HepG2 (cell line): Measurements from ENCODE around the gene SLC5A3. TPM values are rescaled to one million over a fixed set of nuclear protein-coding genes. Genes with fewer than 3 reads are reported as not detected.
A peak's percentile ranks its signal among the peaks of the same experiment; 100 is the strongest.

Experiments used
- ATAC-seq: fragments of 200-7000 bp; cut with Tn5 transposase; 3 replicates; pipeline ENCODE4 v1.9.1; 2020; ENCODE audit warnings: mild to moderate bottlenecking, moderate library complexity
- BruUV-seq: library from RNA; stranded (reverse); fragments of 400-500 nt; replicated peaks from 2 replicates; lab custom pipeline; 2021; lab: Mats Ljungman, UMichigan
- CTCF ChIA-PET: fragments of 300-600 bp; formaldehyde crosslinking; extraction: SDS; loops from one replicate; lab custom pipeline; 2021; ENCODE audit warnings: low total read pairs, inconsistent platforms, low intra/inter-chr PET ratio; lab: Yijun Ruan, JAX
- POLR2A ChIA-PET: fragments of 350-600 bp; sonication (Branson Sonifier 250); formaldehyde crosslinking; loops from one replicate; lab custom pipeline; 2020; ENCODE audit warnings: antibody characterized with exemption, inconsistent platforms; lab: Yijun Ruan, JAX
- DNase-seq: peaks from one replicate; pipeline ENCODE4 v3.0.0-alpha.2; 2015; ENCODE audit warnings: low spot score
- FAIRE-seq: peaks from 3 replicates; lab custom pipeline; 2011; peaks lifted over from hg19 to GRCh38; lab: Jason Lieb, UNC
- H2AFZ ChIP-seq: one replicate; pipeline ENCODE4 v1.6.1; 2011; ENCODE audit warnings: low read length, inconsistent platforms
- H3K27ac ChIP-seq: fragments of 300-600 bp; 3 replicates; pipeline ENCODE4 v1.8.0; 2011; ENCODE audit warnings: mixed run types, mild to moderate bottlenecking, mixed read lengths, low read length, inconsistent platforms; ENCODE audit not compliant: insufficient read depth; ENCODE audit errors: extremely low read length
- H3K27me3 ChIP-seq, 2 experiments: fragments of 200-600 bp in 1 of 2; 2 replicates in 1 of 2; 3 replicates in 1 of 2; pipeline versions ENCODE4 v1.6.0 to v1.8.0; 2011; ENCODE audit warnings: low read length in 2 of 2, mild to moderate bottlenecking in 2 of 2, moderate library complexity in 2 of 2, inconsistent platforms in 1 of 2; ENCODE audit not compliant: insufficient read depth in 2 of 2, control insufficient read depth in 1 of 2
- H3K36me3 ChIP-seq, 2 experiments: fragments of 200-600 bp in 1 of 2; replicated peaks in 1 of 2; 2 replicates in 1 of 2; 3 replicates in 1 of 2; pipeline versions ENCODE4 v1.5.1 to v1.8.0; 2011; ENCODE audit warnings: low read length in 2 of 2, inconsistent platforms in 1 of 2; ENCODE audit not compliant: insufficient read depth in 2 of 2, control insufficient read depth in 1 of 2
- H3K4me1 ChIP-seq: 2 replicates; pipeline ENCODE4 v1.5.1; 2012; ENCODE audit warnings: low read length, inconsistent platforms; ENCODE audit not compliant: insufficient read depth
- H3K4me2 ChIP-seq: 2 replicates; pipeline ENCODE4 v1.6.0; 2011; ENCODE audit warnings: low read depth, low read length, inconsistent platforms
- H3K4me3 ChIP-seq, 3 experiments: fragments of 200-600 bp in 1 of 3; sonication (generic), shearing (Covaris generic) in 1 of 3; replicated peaks in 1 of 3; 2 replicates each; pipeline ENCODE4 v1.5.1; 2011 to 2016; ENCODE audit warnings: low read length in 3 of 3, inconsistent platforms in 2 of 3, low read depth in 2 of 3, mild to moderate bottlenecking in 2 of 3, control low read depth in 1 of 3, mixed read lengths in 1 of 3; ENCODE audit not compliant: insufficient read depth in 1 of 3
- H3K79me2 ChIP-seq: one replicate; pipeline ENCODE4 v1.6.1; 2011; ENCODE audit warnings: low read length, inconsistent platforms; ENCODE audit not compliant: insufficient read depth
- H3K9ac ChIP-seq: 2 replicates; pipeline ENCODE4 v1.6.0; 2011; ENCODE audit warnings: mild to moderate bottlenecking, low read depth, low read length, inconsistent platforms; ENCODE audit not compliant: insufficient read depth
- H3K9me3 ChIP-seq: 2 replicates; pipeline ENCODE4 v1.5.1; 2012; ENCODE audit warnings: mild to moderate bottlenecking, low read length
- H4K20me1 ChIP-seq: 2 replicates; pipeline ENCODE4 v1.6.0; 2011; ENCODE audit warnings: inconsistent platforms, mild to moderate bottlenecking, low read length, moderate library complexity; ENCODE audit not compliant: insufficient read depth
- AGO2 ChIP-seq: fragments of 200-400 bp; formaldehyde crosslinking; optimal IDR thresholded peaks from 2 replicates; pipeline ENCODE3; 2017; ENCODE audit warnings: mild to moderate bottlenecking, low read depth, low read length, moderate library complexity
- EZH2 ChIP-seq: conservative IDR thresholded peaks from 2 replicates; pipeline ENCODE4 v1.6.1; 2012; ENCODE audit warnings: mild to moderate bottlenecking, low read depth, low read length, moderate library complexity
- RBFOX2 ChIP-seq: fragments of 200-400 bp; formaldehyde crosslinking; IDR thresholded peaks from 2 replicates; pipeline ENCODE4 v1.6.1; 2017; ENCODE audit warnings: low read depth, mild to moderate bottlenecking, low read length
- RXRA ChIP-seq: sonication (generic); formaldehyde crosslinking; IDR thresholded peaks from 2 replicates; pipeline ENCODE4 v1.5.1; 2020; ENCODE audit warnings: missing genetic modification reagents
- ZNF652 ChIP-seq: IDR thresholded peaks from 2 replicates; pipeline ENCODE4 v1.6.1; 2016; ENCODE audit warnings: low read depth, borderline replicate concordance
- WGBS: methylation state at CpG from one replicate; pipeline ENCODE4 v1.1.6; 2017; ENCODE audit warnings: low lambda C conversion rate; 5-methylcytosine and 5-hydroxymethylcytosine counted together
- in situ Hi-C: cut with HindIII; loops from 2 replicates; pipeline ENCODE4 v1.10.0; 2017; ENCODE audit warnings: low pct_unique_long_range_greater_than_20kb; ENCODE audit not compliant: extremely low pct_ligation_motif_present
- intact Hi-C: fragments of 100-400 bp; cut with micrococcal nuclease; formaldehyde crosslinking; loops from one replicate; pipeline ENCODE4 v1.10.0; 2022; ENCODE audit not compliant: unreplicated experiment
- polyA plus RNA-seq, 8 experiments: library from polyadenylated mRNA; depleted of rRNA in 3 of 8; stranded (reverse) in 7 of 8; unstranded in 1 of 8; fragments of >200 nt; fragmentation: Illumina TruSeq in 4 of 8; extraction: Trizol in 4 of 8; gene quantifications; 2 replicates each; pipeline versions ENCODE4 v1.2.1 to v1.2.3, GENCODE V29; 2011 to 2016; ENCODE audit warnings: low read depth in 4 of 8, missing spikeins in 1 of 8, mixed read lengths in 1 of 8; ENCODE audit not compliant: insufficient read depth in 1 of 8
- total RNA-seq, 5 experiments: library from RNA; depleted of rRNA; stranded (reverse); fragments of >200 nt; fragmentation: Illumina TruSeq; extraction: Trizol; gene quantifications; 2 replicates each; pipeline ENCODE4 v1.2.3, GENCODE V29; 2016; ENCODE audit warnings: low read depth in 1 of 5
- TF ChIP-seq, protein P1 (sequence below): sonication (generic); formaldehyde crosslinking; IDR thresholded peaks from 2 replicates; pipeline ENCODE4 v1.5.1; 2020; ENCODE audit warnings: missing genetic modification reagents, mild to moderate bottlenecking, borderline replicate concordance

SLC5A3 gene
- total and polyA plus RNA-seq, 2 of the 13 experiments (the other 11 are each of a cell fraction or from before 2014, with no cell fraction given): 5.6 to 11.2 TPM

DNA sequence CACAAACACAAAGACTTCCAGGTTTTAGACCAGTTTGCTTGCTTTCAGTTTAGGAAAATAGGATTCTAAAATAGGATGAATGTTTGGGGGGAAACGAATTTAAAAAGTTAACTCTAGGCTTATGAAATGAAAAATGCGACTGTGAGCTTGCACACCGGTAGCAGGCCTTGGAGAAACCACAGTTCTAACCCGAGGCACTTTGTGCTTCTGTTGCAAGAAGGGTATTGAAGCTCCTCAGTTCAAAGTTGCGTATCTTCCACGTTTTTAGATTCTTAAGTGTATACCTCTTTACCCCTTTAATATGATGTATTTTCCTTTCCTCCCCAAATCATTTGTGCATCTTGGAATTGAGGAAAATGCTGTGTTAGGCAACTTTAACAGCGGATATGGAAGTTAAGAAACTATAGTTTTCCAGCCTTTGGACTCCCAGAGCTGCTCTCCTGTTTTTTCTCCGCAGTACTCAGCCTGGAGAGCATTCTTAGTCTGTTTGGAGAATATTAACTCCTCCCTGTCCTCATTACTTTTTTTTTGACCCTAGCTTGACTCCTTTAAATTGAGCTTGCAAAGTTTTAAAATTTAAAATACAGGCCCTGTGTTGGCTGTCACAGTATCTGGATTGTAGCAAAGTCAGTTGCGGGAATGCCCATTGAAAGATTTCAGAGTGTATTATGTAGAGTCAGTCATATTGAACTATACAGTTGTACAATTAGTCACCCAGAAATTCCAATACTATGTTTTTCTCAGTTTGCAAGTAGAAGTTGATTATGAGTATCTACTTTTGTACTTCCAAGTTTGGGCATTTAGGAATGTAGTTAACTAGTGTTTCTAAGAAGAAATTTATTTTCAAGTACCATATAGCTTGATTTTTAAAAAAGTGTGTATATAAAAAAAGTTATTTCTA lies 2.6 kb downstream of the SLC5A3 start:
- intact Hi-C loops (loop anchor here (2.0 kb wide), 1 partner anchor 125 kb away; no protein-coding TSS in a partner anchor), in situ Hi-C loops (loop anchor here (10.0 kb wide), 1 partner anchor 129 kb away; no protein-coding TSS in a partner anchor)
- no peaks in the 10 kb centered on the region for H3K9me3 ChIP-seq
- H3K27ac ChIP-seq: no peak overlapping the region
- CTCF ChIA-PET: no interaction called here
- no peaks in the 10 kb centered on the region; a peak in 2 of 5 replicates for H3K36me3 ChIP-seq
- ATAC-seq: no peak
- H3K4me3 ChIP-seq: no peak overlapping the region
- peak overlapping the region; percentile 87 for H3K4me2 ChIP-seq
- no peak overlapping the region for H3K9ac ChIP-seq
- no TSS peak for BruUV-seq
- peaks cover 7% of the 10 kb centered on the region for H4K20me1 ChIP-seq
- no peak overlapping the region for H2AFZ ChIP-seq
- H3K79me2 ChIP-seq: peaks cover 19% of the 10 kb centered on the region
- 82% methylated on average over 9 of the region's 9 CpGs for WGBS
- FAIRE-seq: no peak
- no peaks in the 10 kb centered on the region for H3K27me3 ChIP-seq
- POLR2A ChIA-PET: no interaction called here
- H3K4me1 ChIP-seq: peaks cover 52% of the 10 kb centered on the region
- peak; percentile 62 for TF ChIP-seq RBFOX2
- TF ChIP-seq, protein P1, sequence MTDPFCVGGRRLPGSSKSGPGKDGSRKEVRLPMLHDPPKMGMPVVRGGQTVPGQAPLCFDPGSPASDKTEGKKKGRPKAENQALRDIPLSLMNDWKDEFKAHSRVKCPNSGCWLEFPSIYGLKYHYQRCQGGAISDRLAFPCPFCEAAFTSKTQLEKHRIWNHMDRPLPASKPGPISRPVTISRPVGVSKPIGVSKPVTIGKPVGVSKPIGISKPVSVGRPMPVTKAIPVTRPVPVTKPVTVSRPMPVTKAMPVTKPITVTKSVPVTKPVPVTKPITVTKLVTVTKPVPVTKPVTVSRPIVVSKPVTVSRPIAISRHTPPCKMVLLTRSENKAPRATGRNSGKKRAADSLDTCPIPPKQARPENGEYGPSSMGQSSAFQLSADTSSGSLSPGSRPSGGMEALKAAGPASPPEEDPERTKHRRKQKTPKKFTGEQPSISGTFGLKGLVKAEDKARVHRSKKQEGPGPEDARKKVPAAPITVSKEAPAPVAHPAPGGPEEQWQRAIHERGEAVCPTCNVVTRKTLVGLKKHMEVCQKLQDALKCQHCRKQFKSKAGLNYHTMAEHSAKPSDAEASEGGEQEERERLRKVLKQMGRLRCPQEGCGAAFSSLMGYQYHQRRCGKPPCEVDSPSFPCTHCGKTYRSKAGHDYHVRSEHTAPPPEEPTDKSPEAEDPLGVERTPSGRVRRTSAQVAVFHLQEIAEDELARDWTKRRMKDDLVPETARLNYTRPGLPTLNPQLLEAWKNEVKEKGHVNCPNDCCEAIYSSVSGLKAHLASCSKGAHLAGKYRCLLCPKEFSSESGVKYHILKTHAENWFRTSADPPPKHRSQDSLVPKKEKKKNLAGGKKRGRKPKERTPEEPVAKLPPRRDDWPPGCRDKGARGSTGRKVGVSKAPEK (CRISPR knock-in tag): no peak
- TF ChIP-seq ZNF652 (CRISPR knock-in tag): peak; percentile 41; the same call in 1 of the 2 replicates
- TF ChIP-seq EZH2: no peak
- no peak for TF ChIP-seq RXRA (CRISPR knock-in tag)
- TF ChIP-seq AGO2: peak; percentile 72
- no peak for DNase-seq
